Colonic mucosa (tissue), 4 donors: Measurements from ENCODE around the gene DDI1. TPM values are rescaled to one million over a fixed set of nuclear protein-coding genes. Genes with fewer than 3 reads are reported as not detected.

ENCODE experiments used
- DNase-seq: peaks from one replicate; pipeline ENCODE4 v3.0.0-alpha.2; 2020
- H3K27ac ChIP-seq: fragments of 200-600 bp; one replicate; pipeline ENCODE4 v1.8.0; 2021
- H3K27me3 ChIP-seq: fragments of 200-600 bp; one replicate; pipeline ENCODE4 v1.8.0; 2021
- H3K36me3 ChIP-seq: fragments of 200-600 bp; one replicate; pipeline ENCODE4 v1.8.0; 2021
- H3K4me1 ChIP-seq: fragments of 200-600 bp; one replicate; pipeline ENCODE4 v1.8.0; 2021; ENCODE audit warnings: mild to moderate bottlenecking
- H3K4me3 ChIP-seq: fragments of 200-600 bp; one replicate; pipeline ENCODE4 v1.8.0; 2021
- H3K9ac ChIP-seq, 2 donors: one replicate each; pipeline ENCODE4 v1.7.0; 2013; ENCODE audit warnings: control low read depth in 2 of 2, low read depth in 2 of 2, low read length in 2 of 2
- H3K9me3 ChIP-seq: fragments of 200-600 bp; one replicate; pipeline ENCODE4 v1.8.0; 2021
- CTCF ChIP-seq: fragments of 200-600 bp; IDR thresholded peaks from one replicate; pipeline ENCODE4 v1.8.0; 2022; ENCODE audit warnings: antibody characterized with exemption, mild to moderate bottlenecking
- intact Hi-C: fragments of 100-400 bp; cut with DNase I; formaldehyde crosslinking; loops from one replicate; pipeline ENCODE4 v1.14.1; 2022
- total RNA-seq, 2 donors: library from RNA; stranded (reverse); fragmentation: NEBNext Ultra II Directional in 1 of 2; extraction: Animal tissue kit (Norgen Biotek cat#: 25700) in 1 of 2; gene quantifications; one replicate each; pipeline ENCODE4 v1.2.1, GENCODE V29; 2021
- donor health status: healthy.
- donor health status: DM: no; HTN: no; CAD: no.
- donor health status: DM: no; HTN: no; CAD: no.

Gene DDI1
- total RNA-seq, 2 donors from 2014 or later: not detected

GRCh38 chr11:104015649-104016415 is 20.6 kb upstream of the DDI1 start:
- TF ChIP-seq CTCF: no peak
- no peak for DNase-seq
- Histone ChIP-seq H3K27me3 (no peaks in the 10 kb centered on the region), H3K4me3 (no peak overlapping the region), H3K9ac (no peak overlapping the region), H3K36me3 (no peaks in the 10 kb centered on the region), H3K9me3 (no peaks in the 10 kb centered on the region), H3K4me1 (no peaks in the 10 kb centered on the region), H3K27ac (no peak overlapping the region)
- intact Hi-C loops: no loop called here

- Histone ChIP-seq H3K9ac (no peak overlapping the region), H3K36me3 (no peaks in the 10 kb centered on the region), H3K4me1 (no peaks in the 10 kb centered on the region), H3K9me3 (no peaks in the 10 kb centered on the region), H3K27ac (no peak overlapping the region), H3K4me3 (no peak overlapping the region), H3K27me3 (no peaks in the 10 kb centered on the region)
- intact Hi-C loops: no loop called here
- TF ChIP-seq CTCF: no peak
- DNase-seq: no peak
These were observed 11.9 kb upstream of the DDI1 start for GRCh38 chr11:104024572-104024971.

GRCh38 chr11:104028476-104029263 is 7.8 kb upstream of the DDI1 start:
- no peaks in the 10 kb centered on the region for H3K4me1 ChIP-seq
- H3K9ac ChIP-seq: no peak overlapping the region
- no peaks in the 10 kb centered on the region for H3K27me3 ChIP-seq
- H3K27ac ChIP-seq: no peak overlapping the region
- no peak overlapping the region for H3K4me3 ChIP-seq
- H3K36me3 ChIP-seq: no peaks in the 10 kb centered on the region
- TF ChIP-seq CTCF: no peak
- intact Hi-C loops: no loop called here
- H3K9me3 ChIP-seq: no peaks in the 10 kb centered on the region
- DNase-seq: no peak

- no peak for DNase-seq
- intact Hi-C loops: no loop called here
- Histone ChIP-seq H3K27me3 (no peaks in the 10 kb centered on the region), H3K4me3 (no peak overlapping the region), H3K4me1 (no peaks in the 10 kb centered on the region), H3K9me3 (no peaks in the 10 kb centered on the region), H3K9ac (no peak overlapping the region), H3K27ac (no peak overlapping the region), H3K36me3 (no peaks in the 10 kb centered on the region)
- TF ChIP-seq CTCF: no peak
These were observed 3.3 kb upstream of the DDI1 start for GRCh38 chr11:104033134-104033533.

- no peak for TF ChIP-seq CTCF
- intact Hi-C loops: no loop called here
- Histone ChIP-seq H3K27me3 (no peaks in the 10 kb centered on the region), H3K9me3 (no peaks in the 10 kb centered on the region), H3K27ac (no peak overlapping the region), H3K4me3 (no peak overlapping the region), H3K36me3 (no peaks in the 10 kb centered on the region), H3K9ac (no peak overlapping the region), H3K4me1 (no peaks in the 10 kb centered on the region)
- no peak for DNase-seq
These were observed 2.9 kb upstream of the DDI1 start for GRCh38 chr11:104033561-104033960.
